CD14-positive monocyte (primary cell): ENCODE data around the gene OPA1. TPM values are rescaled to one million over a fixed set of nuclear protein-coding genes. Genes with fewer than 3 reads are reported as not detected.

Source experiments
- DNase-seq, 3 donors: peaks; one replicate each; pipeline ENCODE4 v3.0.0-alpha.2; 2011 to 2022
- H2AFZ ChIP-seq: 2 replicates; pipeline ENCODE4 v1.6.0; 2012; ENCODE audit warnings: mild to moderate bottlenecking, low read depth, low read length, inconsistent platforms; ENCODE audit not compliant: insufficient read depth, poor library complexity, severe bottlenecking
- H3K27ac ChIP-seq, 2 donors: 1 replicate in 1 of 2; 2 replicates in 1 of 2; pipeline ENCODE4 v1.5.1; 2012 to 2013; ENCODE audit warnings: low read length in 2 of 2, control low read depth in 1 of 2, inconsistent platforms in 1 of 2, low read depth in 1 of 2, mild to moderate bottlenecking in 1 of 2
- H3K27me3 ChIP-seq, 2 donors: one replicate each; pipeline versions ENCODE4 v1.6.0 to v1.6.1; 2011 to 2013; ENCODE audit warnings: low read length in 2 of 2; ENCODE audit not compliant: control insufficient read depth in 2 of 2, insufficient read depth in 2 of 2
- H3K36me3 ChIP-seq, 2 donors: replicated peaks in 1 of 2; 1 replicate in 1 of 2; 2 replicates in 1 of 2; pipeline versions ENCODE4 v1.5.1 to v1.6.1; 2012 to 2013; ENCODE audit warnings: low read length in 2 of 2, control low read depth in 1 of 2, inconsistent platforms in 1 of 2, mild to moderate bottlenecking in 1 of 2; ENCODE audit not compliant: insufficient read depth in 2 of 2, control insufficient read depth in 1 of 2
- H3K4me1 ChIP-seq, 2 donors: 1 replicate in 1 of 2; 2 replicates in 1 of 2; pipeline versions ENCODE4 v1.5.1 to v1.6.1; 2012 to 2013; ENCODE audit warnings: low read length in 2 of 2, control low read depth in 1 of 2, inconsistent platforms in 1 of 2, mild to moderate bottlenecking in 1 of 2, moderate library complexity in 1 of 2; ENCODE audit not compliant: insufficient read depth in 2 of 2, control insufficient read depth in 1 of 2
- H3K4me2 ChIP-seq: replicated peaks from 2 replicates; pipeline ENCODE3; 2012; ENCODE audit warnings: low read length, moderate library complexity, mild to moderate bottlenecking; ENCODE audit not compliant: poor library complexity, severe bottlenecking; ENCODE audit errors: extremely low read depth
- H3K4me3 ChIP-seq, 3 experiments: fragments of 200-600 bp in 1 of 3; sonication (generic) in 1 of 3; replicated peaks in 1 of 3; 1 replicate in 2 of 3; 2 replicates in 1 of 3; pipeline ENCODE4 v1.5.1; 2011 to 2013; ENCODE audit warnings: low read length in 3 of 3, mild to moderate bottlenecking in 3 of 3, control low read depth in 2 of 3, low read depth in 2 of 3, inconsistent platforms in 1 of 3, moderate library complexity in 1 of 3
- H3K79me2 ChIP-seq: 2 replicates; pipeline ENCODE4 v1.6.0; 2012; ENCODE audit warnings: mild to moderate bottlenecking, control low read depth, inconsistent platforms, low read length, moderate library complexity; ENCODE audit not compliant: insufficient read depth
- H3K9ac ChIP-seq: 2 replicates; pipeline ENCODE4 v1.6.0; 2017; ENCODE audit warnings: low read length, mild to moderate bottlenecking; ENCODE audit not compliant: insufficient read depth, poor library complexity, severe bottlenecking
- H3K9me3 ChIP-seq, 2 donors: replicated peaks in 1 of 2; 1 replicate in 1 of 2; 2 replicates in 1 of 2; pipeline versions ENCODE4 v1.5.1 to v1.6.1; 2012 to 2013; ENCODE audit warnings: low read length in 2 of 2, control low read depth in 1 of 2; ENCODE audit not compliant: control insufficient read depth in 1 of 2, insufficient read depth in 1 of 2
- H4K20me1 ChIP-seq: 2 replicates; pipeline ENCODE4 v1.6.0; 2012; ENCODE audit warnings: mild to moderate bottlenecking, low read length, control low read depth, moderate library complexity; ENCODE audit not compliant: insufficient read depth
- H3K27ac Mint-ChIP-seq, 7 donors: one replicate each; pipeline ENCODE4 v1.8.0; 2020; ENCODE audit warnings: mild to moderate bottlenecking in 7 of 7, mixed read lengths in 7 of 7, moderate library complexity in 6 of 7, inconsistent platforms in 2 of 7
- H3K27me3 Mint-ChIP-seq, 3 donors: one replicate each; pipeline ENCODE4 v1.8.0; 2021 to 2022; ENCODE audit warnings: low read depth in 3 of 3, mild to moderate bottlenecking in 3 of 3, mixed read lengths in 3 of 3, moderate library complexity in 3 of 3, inconsistent platforms in 1 of 3
- H3K36me3 Mint-ChIP-seq, 2 donors: one replicate each; pipeline ENCODE4 v1.8.0; 2020; ENCODE audit warnings: mixed read lengths in 2 of 2, inconsistent platforms in 1 of 2, mild to moderate bottlenecking in 1 of 2
- H3K4me1 Mint-ChIP-seq: one replicate; pipeline ENCODE4 v1.8.0; 2020; ENCODE audit warnings: mild to moderate bottlenecking, mixed read lengths
- H3K4me3 Mint-ChIP-seq, 2 donors: one replicate each; pipeline ENCODE4 v1.8.0; 2020; ENCODE audit warnings: mild to moderate bottlenecking in 2 of 2, mixed read lengths in 2 of 2, moderate library complexity in 1 of 2
- H3K9me3 Mint-ChIP-seq, 7 donors: one replicate each; pipeline ENCODE4 v1.8.0; 2020 to 2022; ENCODE audit warnings: mixed read lengths in 7 of 7, mild to moderate bottlenecking in 6 of 7, moderate library complexity in 6 of 7, inconsistent platforms in 2 of 7
- WGBS: methylation state at CpG from one replicate; pipeline ENCODE4 v1.1.5; 2013; ENCODE audit warnings: missing lambda C conversion rate; ENCODE audit not compliant: insufficient coverage; 5-methylcytosine and 5-hydroxymethylcytosine counted together
- intact Hi-C, 2 donors: fragments of 100-400 bp; cut with micrococcal nuclease; formaldehyde crosslinking; loops; one replicate each; pipeline versions ENCODE4 v1.15.0 to v1.15.1; 2023
- polyA plus RNA-seq, 3 donors: library from polyadenylated mRNA; depleted of rRNA in 1 of 3; unstranded in 2 of 3; stranded (reverse) in 1 of 3; fragments of 300-500 nt in 2 of 3; fragments of >200 nt in 1 of 3; fragmentation: Illumina TruSeq in 2 of 3; gene quantifications; 1 replicate in 2 of 3; 2 replicates in 1 of 3; pipeline ENCODE4 v1.2.3, GENCODE V29; 2012 to 2021
- TF ChIP-seq, protein P1 (sequence below): fragments of 200-600 bp; IDR thresholded peaks from one replicate; pipeline ENCODE4 v1.8.0; 2022; ENCODE audit warnings: antibody characterized with exemption, mild to moderate bottlenecking

Gene OPA1
- polyA plus RNA-seq, 3 donors, result 15.4 to 26.5 (median 18.1) TPM

DNA sequence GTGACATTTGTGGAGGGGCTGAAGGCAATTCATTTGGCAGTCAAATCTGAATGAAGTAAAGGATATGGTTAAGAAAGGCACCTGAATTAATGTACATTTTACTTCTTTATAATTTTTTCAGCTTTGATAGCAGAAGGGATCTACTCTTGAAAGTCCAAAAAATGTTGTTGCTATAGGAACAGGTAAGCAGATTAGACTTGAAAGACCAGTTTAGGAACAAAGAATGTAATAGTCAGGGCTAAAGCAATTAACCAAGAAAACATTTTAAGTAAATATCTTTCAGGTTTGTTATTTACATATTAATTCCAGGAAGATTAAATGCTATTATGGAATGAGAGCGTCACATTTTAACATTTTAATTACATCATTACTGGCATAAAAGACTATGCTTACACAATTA, 39.4 kb upstream of the OPA1 start:
- H3K27ac Mint-ChIP-seq, result no peak overlapping the region
- H3K4me3 Mint-ChIP-seq, result no peak overlapping the region
- Histone ChIP-seq H4K20me1 (no peaks in the 10 kb centered on the region), H3K9ac (no peak overlapping the region), H3K4me1 (no peaks in the 10 kb centered on the region), H3K27ac (no peak overlapping the region), H3K4me2 (no peak overlapping the region), H3K27me3 (no peaks in the 10 kb centered on the region), H3K4me3 (no peak overlapping the region), H3K36me3 (no peaks in the 10 kb centered on the region), H3K9me3 (no peaks in the 10 kb centered on the region), H3K79me2 (no peaks in the 10 kb centered on the region), H2AFZ (no peak overlapping the region)
- intact Hi-C loops, result no loop called here
- H3K4me1 Mint-ChIP-seq, result no peaks in the 10 kb centered on the region
- DNase-seq, result no peak
- no CpG with 5 or more reads among the region's 1 CpG for WGBS
- no peaks in the 10 kb centered on the region for H3K36me3 Mint-ChIP-seq
- TF ChIP-seq, protein P1, sequence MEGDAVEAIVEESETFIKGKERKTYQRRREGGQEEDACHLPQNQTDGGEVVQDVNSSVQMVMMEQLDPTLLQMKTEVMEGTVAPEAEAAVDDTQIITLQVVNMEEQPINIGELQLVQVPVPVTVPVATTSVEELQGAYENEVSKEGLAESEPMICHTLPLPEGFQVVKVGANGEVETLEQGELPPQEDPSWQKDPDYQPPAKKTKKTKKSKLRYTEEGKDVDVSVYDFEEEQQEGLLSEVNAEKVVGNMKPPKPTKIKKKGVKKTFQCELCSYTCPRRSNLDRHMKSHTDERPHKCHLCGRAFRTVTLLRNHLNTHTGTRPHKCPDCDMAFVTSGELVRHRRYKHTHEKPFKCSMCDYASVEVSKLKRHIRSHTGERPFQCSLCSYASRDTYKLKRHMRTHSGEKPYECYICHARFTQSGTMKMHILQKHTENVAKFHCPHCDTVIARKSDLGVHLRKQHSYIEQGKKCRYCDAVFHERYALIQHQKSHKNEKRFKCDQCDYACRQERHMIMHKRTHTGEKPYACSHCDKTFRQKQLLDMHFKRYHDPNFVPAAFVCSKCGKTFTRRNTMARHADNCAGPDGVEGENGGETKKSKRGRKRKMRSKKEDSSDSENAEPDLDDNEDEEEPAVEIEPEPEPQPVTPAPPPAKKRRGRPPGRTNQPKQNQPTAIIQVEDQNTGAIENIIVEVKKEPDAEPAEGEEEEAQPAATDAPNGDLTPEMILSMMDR, result no peak
- peaks cover 2 to 7% (median 2%) of the 10 kb centered on the region in 3 donors for H3K27me3 Mint-ChIP-seq
- no peaks in the 10 kb centered on the region for H3K9me3 Mint-ChIP-seq

DNA sequence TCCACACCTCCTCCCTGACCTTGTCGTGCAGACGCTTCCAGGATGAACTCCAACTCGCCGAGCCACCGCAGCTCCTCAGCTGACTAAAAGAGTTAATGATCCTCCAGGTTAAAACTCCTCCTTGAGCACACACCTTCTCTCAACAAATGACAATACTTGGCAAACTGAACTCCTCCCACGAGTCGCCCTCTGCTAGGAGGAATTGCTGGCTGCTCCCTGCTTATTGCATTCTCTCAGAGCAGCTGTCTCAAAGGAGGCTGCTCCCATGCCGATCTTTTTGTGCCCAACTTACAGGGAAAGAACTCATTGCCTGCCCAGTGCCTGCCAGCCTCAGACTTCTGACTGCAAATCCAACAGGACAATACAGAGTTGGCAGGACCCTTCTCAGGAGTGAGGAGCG, 38.2 kb upstream of the OPA1 start, which contains the start of gene ATP13A4:
ATP13A4 (minus strand) TSS at position 85 of the 400 bp plus-strand sequence. CDS start 96 bp downstream, outside the sequence.
- TF ChIP-seq, protein P1, result no peak
- WGBS, result 70% methylated on average over 5 of the region's 9 CpGs
- H3K79me2 ChIP-seq, result no peaks in the 10 kb centered on the region
- Mint-ChIP-seq H3K27me3 (peaks cover 2 to 7% (median 2%) of the 10 kb centered on the region in 3 donors), H3K9me3 (no peaks in the 10 kb centered on the region), H3K36me3 (no peaks in the 10 kb centered on the region), H3K27ac (peak within 1 kb of the TSS in 1 of 7 donors; percentile 9), H3K4me3 (no peak within 1 kb of the TSS), H3K4me1 (peaks cover 2% of the 10 kb centered on the region)
- H3K27me3 ChIP-seq, result no peaks in the 10 kb centered on the region
- no peak within 1 kb of the TSS for H3K9ac ChIP-seq
- H3K9me3 ChIP-seq, result no peaks in the 10 kb centered on the region
- H3K36me3 ChIP-seq, result no peaks in the 10 kb centered on the region
- H3K4me1 ChIP-seq, result no peaks in the 10 kb centered on the region
- H2AFZ ChIP-seq, result no peak within 1 kb of the TSS
- H3K4me3 ChIP-seq, result no peak within 1 kb of the TSS
- no peak within 1 kb of the TSS for H3K4me2 ChIP-seq
- no peak within 1 kb of the TSS for H3K27ac ChIP-seq
- H4K20me1 ChIP-seq, result no peaks in the 10 kb centered on the region
- no peak for DNase-seq
- intact Hi-C loops, result no loop called here
